Pons (tissue), 1 donor: ENCODE results near the gene TBC1D1.
A peak's percentile ranks its signal among the peaks of the same experiment; 100 is the strongest.

Experiments
- DNase-seq: peaks from one replicate; pipeline ENCODE4 v3.0.0-alpha.2; 2016; ENCODE audit warnings: low spot score

Gene TBC1D1

GRCh38 chr4:38082424-38083385, 191.8 kb downstream of the TBC1D1 start:
- peak; percentile 66 for DNase-seq

- DNase-seq: no peak
Observed at GRCh38 chr4:38084877-38085711, 194.2 kb downstream of the TBC1D1 start.

- no peak for DNase-seq
Observed at GRCh38 chr4:38085751-38086150, 194.9 kb downstream of the TBC1D1 start.

- DNase-seq: no peak
Observed at GRCh38 chr4:38086151-38086848, 195.4 kb downstream of the TBC1D1 start.

- no peak for DNase-seq
Observed at GRCh38 chr4:38086849-38087226, 196.0 kb downstream of the TBC1D1 start.

- no peak for DNase-seq
Observed at GRCh38 chr4:38088321-38088720, 197.4 kb downstream of the TBC1D1 start.

- DNase-seq: no peak
Observed at GRCh38 chr4:38089961-38090360, 199.1 kb downstream of the TBC1D1 start.

- DNase-seq: no peak
Observed at GRCh38 chr4:38090455-38091246, 199.8 kb downstream of the TBC1D1 start.

- no peak for DNase-seq
Observed at GRCh38 chr4:38091636-38092035, 200.8 kb downstream of the TBC1D1 start.

GRCh38 chr4:38092701-38093100, 201.8 kb downstream of the TBC1D1 start:
- DNase-seq: no peak

GRCh38 chr4:38094419-38094818, 203.5 kb downstream of the TBC1D1 start:
- DNase-seq: no peak

GRCh38 chr4:38095691-38096090, 204.8 kb downstream of the TBC1D1 start:
- no peak for DNase-seq

GRCh38 chr4:38097818-38098217, 206.9 kb downstream of the TBC1D1 start:
- DNase-seq: no peak

- no peak for DNase-seq
Observed at GRCh38 chr4:38099020-38099600, 208.2 kb downstream of the TBC1D1 start.

GRCh38 chr4:38099908-38100407, 209.1 kb downstream of the TBC1D1 start:
- DNase-seq: no peak

- DNase-seq: no peak
Observed at GRCh38 chr4:38100474-38101255, 209.8 kb downstream of the TBC1D1 start.

GRCh38 chr4:38101563-38101962, 210.7 kb downstream of the TBC1D1 start:
- DNase-seq: no peak

GRCh38 chr4:38102957-38103588, 212.2 kb downstream of the TBC1D1 start:
- DNase-seq: no peak

- DNase-seq: no peak
Observed at GRCh38 chr4:38105475-38106220, 214.8 kb downstream of the TBC1D1 start.
